PC-3 (cell line): Measurements from ENCODE around the gene ANKRD27.

Source experiments
- CTCF ChIP-seq: fragments of 300-600 bp; sonication (generic); conservative IDR thresholded peaks from 2 replicates; pipeline ENCODE4 v1.5.1; 2017; ENCODE audit warnings: antibody characterized with exemption, low read depth, mild to moderate bottlenecking, low read length
- EZH2 ChIP-seq: fragments of 300-600 bp; sonication (generic); IDR thresholded peaks from one replicate; pipeline ENCODE4 v1.6.1; 2017; ENCODE audit warnings: antibody characterized with exemption, mild to moderate bottlenecking, low read length; ENCODE audit not compliant: unreplicated experiment
- EZH2phosphoT487 ChIP-seq: fragments of 300-600 bp; sonication (generic); IDR thresholded peaks from 2 replicates; pipeline ENCODE4 v1.6.1; 2018; ENCODE audit warnings: mild to moderate bottlenecking, antibody characterized with exemption, low read length, borderline replicate concordance

- TF ChIP-seq CTCF, result no peak
- no peak for TF ChIP-seq EZH2
- TF ChIP-seq EZH2phosphoT487, result no peak
Observed at GRCh38 chr19:32614916-32615315, 60.1 kb downstream of the ANKRD27 start.
